8988T (cell line): ENCODE data around the gene BNC2.
"Not testable (repeated sequence)": the region's sequence is repeated elsewhere in the genome, so short reads cannot be mapped to it uniquely, and the experiment has no call there.

Experiments
- DNase-seq: peaks from one replicate; pipeline ENCODE4 v3.0.0; 2011

The BNC2 gene

DNA sequence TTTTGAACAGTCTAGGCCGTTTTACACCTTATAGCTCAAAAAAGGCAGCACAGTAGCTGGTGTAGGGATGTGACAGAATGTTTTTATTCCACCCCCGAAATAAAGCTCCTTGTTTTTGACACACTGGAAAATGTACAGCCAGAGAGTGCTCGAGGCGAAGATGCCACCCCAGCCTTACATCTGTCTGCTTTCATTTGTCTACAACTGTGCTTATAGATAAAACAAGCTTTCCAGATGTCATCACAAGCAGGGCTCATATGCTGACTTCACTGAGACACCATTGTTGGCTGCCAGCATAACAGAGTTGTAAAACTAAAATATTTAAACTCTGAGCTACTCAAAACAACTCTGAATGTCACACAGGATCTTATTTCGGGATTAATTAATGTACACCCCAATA is 386.3 kb downstream of the BNC2 start:
- DNase-seq, result no peak

DNA sequence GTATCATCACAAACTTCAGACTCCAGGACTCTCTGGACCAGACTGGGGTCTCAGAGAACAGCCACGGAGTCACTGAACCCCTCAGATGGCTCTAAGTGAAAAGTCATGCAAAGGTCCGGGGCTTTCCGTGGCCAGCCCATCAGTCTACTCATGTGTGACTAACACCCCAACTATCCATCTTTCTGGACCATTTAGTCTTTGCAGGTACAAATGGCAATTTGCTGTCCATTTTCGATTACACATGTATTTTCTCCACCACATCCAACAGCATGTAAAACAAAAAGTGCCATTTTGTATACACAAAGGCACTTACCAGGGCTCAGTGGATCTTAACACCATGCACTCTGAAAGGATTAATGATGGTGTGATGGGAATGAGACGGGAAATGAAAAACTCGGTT is 387.7 kb downstream of the BNC2 start:
- DNase-seq, result no peak

DNA sequence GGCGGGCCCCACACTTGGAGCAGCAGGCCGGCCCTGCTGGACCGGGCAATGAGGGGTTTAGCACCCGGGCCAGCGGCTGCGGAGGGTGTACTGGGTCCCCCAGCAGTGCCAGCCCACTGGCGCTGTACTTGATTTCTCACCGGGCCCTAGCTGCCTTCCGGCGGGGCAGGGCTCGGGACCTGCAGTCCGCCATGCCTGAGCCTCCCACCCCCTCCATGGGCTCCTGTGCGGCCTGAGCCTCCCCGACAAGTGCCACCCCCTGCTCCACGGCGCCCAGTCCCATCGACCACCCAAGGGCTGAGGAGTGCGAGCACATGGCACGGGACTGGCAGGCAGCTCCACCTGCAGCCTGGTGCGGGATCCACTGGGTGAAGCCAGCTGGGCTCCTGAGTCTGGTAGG is 389.9 kb downstream of the BNC2 start:
- not testable (repeated sequence) for DNase-seq

DNA sequence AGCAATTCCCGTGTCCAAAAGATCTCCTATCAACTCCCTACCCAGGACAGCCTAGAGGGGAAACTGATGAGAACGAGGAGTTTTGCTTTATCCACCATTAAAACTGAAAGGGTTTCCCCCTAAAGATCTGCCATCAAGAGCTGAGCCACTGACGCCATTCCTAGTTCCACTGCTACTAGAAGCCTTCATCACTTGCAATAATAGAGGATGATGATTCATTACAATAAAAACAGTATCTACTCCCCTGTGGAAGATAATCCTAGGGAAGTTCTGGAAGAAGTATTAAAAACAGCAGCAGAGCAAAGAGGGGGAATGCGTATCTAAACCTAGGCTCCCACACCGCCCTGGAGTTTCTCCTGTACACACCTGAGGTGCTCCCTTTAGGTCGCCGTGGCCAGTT is 394.5 kb downstream of the BNC2 start:
- DNase-seq, result no peak

DNA sequence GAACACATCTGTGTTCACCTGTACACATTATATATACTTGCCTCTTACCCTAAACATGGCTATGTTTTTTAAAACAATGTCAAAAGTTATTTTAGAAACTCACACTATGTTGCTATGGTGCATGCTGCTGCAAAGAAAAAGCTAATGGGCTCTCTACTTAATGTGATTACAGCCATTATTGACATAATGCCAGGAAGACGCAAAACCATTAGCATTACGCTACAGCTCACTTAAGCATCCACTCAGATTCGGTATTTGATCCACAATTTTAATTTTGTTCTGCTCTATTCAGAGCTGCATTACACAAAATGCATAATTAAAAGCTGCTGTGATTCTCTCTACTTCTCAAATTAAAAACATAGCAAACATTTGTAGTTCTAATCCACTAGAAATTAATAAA is 395.2 kb downstream of the BNC2 start:
- DNase-seq, result no peak

DNA sequence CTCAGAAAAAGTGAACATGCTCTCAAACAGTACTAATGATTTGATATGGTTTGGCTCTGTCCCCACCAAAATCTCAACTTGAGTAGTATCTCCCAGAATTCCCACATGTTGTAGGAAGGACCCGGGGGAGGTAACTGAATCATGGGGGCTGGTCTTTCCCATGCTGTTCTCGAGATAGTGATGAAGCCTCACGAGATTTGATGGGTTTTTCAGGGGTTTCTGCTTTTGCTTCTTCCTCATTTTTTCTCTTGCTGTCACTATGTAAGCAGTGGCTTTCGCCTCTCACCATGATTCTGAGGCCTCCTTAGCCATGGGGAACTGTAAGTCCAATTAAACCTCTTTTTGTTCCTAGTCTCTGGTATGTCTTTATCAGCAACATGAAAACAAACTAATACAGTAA is 401.3 kb downstream of the BNC2 start:
- DNase-seq, result no peak

DNA sequence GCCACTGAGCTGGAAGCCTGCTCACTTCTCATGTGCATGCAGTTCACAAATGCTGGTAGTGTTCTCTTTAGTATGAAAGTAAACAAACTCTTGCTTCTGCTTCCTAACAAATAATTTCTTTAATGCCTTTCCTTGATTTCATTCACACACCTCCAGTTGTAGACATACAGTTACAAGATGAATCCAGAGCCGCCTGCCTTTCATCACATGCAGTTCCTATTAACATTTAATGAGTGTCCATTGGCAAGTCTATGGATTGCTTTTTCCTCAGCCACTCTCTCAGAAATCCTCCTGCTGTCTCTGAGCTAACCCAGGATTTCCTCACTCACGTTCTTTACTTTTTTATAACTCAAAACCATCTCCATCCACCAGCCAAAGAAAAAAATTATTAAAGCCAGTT is 408.6 kb downstream of the BNC2 start:
- DNase-seq, result no peak

DNA sequence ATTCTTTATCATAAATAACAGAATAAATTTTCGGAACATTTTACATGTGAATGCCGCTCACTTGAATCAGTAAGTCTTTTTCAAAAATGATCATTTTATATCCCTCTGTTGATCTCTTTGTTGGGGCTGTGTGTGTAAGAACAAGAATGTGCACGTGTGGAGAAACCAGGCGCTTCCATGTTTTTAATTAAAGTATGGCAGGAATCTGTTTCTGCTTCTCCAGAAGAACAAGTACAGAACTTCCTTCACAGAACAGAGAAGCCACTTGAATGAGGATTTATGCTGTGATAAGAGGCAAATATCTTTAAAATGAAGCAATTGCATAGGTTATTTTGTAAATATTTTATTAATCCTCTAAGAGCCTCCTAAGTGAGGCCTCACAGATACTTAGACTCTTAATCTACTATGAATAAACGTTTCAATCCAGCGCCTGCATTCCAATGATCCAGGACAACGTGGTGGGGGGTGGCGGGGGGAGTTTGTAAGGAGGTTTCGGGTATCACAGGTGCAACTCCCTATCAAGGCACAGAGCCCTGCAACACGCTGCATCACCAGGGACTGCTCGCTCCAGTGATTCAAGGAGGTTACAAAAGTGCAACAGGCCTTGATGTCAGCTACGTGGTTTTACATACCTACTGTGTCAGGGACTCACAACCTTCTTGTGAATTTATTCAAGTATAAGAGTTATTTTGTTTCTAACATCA is 409.2 kb downstream of the BNC2 start:
- DNase-seq, result no peak

DNA sequence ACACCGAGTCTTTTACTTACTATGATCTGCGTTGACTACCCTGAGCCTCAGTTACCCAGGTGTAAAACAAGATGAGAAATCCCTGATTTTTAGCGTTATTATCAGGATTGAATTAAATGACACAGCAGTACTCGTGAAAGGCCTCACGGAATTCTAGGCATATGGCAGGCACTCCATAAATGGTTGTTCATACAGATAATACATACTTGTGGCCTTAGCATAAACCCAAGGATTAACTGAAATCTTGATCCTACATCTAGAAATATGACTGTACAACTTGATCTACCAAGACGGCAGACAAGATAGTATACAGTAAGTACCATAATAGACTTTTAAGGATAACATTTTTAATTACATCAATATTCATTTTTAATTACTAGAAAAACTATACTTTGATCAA is 409.8 kb downstream of the BNC2 start:
- DNase-seq, result no peak

DNA sequence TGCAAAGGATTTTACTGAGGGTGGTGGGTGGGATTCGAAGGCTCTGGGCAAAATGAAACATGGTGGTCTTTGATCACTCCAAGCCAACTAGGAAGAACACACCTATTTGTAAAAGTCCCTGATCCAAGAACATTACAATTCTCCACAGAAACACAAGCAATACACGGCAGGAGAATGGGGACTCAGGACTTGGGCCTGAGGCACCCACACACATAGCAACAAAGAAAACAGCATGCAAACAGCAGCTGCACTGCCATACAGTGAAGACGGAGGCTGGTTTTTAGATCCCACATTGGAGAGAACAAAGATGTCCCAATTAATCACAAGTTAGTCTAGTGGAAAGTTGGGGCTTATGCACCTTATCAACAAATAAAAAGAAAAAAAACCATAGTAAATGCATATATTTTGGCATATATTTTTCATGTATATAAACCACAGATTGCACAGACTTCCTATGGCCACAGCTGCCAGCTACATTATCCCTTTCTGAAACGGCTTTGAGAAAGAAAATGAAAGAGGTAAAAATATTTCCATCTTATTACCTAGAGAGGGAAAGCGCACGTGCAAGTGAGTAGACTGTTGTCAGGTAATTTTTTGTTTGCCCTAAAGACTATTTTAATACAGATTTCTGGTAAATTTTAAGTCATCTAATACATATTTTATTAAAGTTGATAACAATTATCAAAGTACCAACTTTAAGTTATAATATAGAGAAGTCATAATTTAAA is 410.9 kb downstream of the BNC2 start:
- no peak for DNase-seq

DNA sequence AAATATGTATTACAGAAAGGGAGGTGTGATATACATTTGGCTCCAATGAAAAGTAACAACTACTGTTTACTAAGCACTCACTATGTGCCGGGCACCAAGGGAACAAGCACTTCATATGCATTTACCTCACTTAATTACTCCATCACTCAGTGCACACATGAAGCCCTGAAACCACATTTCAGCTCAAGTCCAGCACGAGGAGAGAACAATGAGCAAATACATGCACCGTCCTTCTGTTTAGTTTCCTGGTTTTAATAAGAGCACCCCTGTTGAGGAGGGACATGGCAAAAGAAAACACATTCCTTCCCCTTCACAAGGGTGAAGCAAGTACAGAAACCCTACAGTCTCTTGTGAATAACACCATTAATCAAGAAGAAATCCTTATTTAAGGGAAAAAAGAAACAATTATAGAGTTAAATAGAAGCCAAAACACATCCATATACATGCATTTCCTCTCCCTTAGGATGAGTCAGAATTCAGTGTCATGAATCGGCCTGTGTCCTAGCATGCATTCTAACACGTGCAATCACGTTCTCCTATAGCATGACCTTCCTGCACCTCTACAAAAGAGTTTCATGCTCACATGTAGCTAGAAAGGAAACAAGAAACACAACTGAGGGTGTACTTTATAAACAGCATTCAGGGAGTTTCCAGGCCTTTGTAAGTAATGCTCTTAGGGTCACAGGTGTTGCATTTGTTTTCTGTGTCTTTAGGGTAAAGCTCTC is 411.6 kb downstream of the BNC2 start:
- DNase-seq, result no peak

DNA sequence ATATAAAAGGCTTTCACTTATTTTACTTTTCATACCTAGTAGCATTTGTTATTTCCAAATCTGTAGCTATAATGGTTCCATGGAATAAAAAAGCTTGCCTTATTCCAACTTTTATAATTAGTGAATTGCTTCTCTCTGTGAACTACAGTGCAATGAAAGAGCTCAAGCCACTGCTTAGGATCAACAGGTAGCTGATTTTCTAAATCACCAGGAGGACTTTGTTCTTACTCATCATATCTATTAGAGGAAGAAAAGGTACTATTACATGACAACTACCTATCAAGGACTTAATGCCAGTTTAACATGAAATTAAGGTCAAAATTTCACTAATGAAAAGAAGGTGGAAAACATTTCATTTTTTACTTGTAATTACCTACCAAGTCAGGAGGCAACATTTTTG is 414.6 kb downstream of the BNC2 start:
- DNase-seq, result no peak

DNA sequence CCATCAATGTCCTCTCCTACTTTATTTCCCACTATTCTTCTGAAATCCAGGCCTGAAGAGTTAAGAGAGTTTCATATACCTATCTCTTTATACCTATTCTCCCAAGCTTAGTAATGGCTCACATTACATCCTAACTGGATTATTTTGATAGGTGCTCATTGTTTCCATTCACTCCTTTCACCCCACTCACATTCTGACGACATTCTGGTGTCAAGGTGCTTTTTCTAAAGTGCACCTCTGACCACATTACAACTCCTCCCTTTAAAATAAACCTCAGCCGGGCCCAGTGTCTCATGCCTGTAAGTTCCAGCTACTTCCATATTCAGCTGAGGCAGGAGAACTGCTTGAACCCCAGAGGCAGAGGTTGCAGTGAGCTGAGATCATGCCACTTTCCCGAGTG is 417.1 kb downstream of the BNC2 start:
- DNase-seq, result no peak

DNA sequence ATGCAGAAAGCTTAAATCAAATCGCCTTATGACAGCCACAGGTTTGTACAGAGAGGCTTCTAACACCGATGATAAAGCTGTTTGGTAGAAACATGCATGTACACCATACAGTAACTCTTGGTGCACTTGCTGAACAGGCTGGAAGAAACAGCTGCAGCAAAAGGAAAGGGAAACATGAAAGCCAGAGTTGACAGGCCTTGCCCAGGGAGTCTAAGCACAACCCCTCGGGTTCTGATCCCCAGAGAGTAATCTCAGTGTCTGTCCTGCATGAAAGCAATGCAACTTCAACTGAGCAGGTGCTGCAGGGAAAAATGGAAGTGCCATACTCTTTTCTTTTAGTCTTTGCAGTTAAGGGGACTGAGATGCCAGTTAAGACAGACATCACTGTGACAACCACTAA is 419.9 kb downstream of the BNC2 start:
- no peak for DNase-seq

DNA sequence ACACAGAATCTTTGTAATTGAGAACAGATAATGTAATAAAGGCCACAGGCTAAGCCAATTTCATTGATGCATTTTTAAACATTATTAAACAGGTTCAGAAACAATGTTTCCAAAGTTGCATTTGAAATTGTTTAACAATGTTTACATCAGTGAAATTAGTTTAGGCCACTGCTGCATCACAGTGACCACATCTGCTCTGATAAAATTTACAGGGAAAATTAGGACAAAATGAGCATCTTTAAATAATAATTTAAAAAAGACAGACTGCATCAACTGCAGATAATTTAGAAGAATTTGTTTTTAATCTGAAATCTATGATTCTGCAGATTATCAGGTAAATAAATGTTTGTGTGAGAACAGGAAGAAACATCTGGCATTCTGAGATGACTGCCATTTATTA is 420.4 kb downstream of the BNC2 start:
- DNase-seq, result no peak

DNA sequence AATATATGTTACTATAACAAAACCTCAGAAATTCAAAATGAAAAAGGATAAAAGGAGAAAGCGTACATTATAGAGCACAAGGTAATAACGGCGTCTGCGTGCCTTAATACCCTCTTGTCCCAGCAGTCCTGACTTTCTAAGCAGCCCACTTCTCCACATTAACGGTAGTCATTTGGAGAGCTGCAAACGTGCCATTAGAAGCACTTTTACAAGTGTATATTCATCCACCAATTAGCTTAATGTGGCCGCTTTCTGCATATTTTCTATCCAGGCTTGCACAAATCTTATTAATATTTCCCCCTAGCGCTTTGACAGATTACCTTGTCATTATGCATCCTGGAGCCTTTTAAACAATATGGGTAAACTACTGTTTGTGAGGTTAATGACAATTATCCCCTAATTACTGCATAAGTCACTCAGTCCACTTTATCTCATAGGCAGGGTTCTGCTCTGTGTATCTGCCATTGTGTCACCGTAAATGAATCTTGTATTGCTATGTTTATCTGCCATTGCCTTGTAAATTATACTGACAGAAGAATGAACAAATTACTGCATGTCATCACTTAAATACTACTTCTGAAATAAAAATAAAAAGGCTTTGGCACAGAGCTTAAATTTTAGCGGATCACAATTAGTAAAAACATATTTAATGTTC is 421.3 kb downstream of the BNC2 start:
- DNase-seq, result no peak

DNA sequence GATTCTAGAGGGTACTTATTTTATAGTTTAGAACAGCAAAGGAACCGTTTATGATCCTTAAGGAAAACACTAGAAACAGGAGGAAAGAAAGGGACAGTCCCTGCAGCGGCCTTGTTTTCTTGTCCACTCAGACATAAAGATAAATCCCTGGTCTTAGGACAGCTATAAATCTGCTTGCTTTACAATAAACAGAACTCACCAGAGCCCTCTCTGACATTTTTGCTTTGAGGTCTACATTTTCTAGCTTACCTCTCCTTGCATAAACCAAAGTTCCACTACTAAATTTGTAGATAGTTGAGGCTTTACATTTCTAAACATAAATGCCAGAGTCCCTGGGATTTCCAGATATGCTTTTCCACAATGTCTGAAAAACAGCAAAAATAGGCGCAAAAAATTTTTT is 422.5 kb downstream of the BNC2 start:
- DNase-seq, result no peak

DNA sequence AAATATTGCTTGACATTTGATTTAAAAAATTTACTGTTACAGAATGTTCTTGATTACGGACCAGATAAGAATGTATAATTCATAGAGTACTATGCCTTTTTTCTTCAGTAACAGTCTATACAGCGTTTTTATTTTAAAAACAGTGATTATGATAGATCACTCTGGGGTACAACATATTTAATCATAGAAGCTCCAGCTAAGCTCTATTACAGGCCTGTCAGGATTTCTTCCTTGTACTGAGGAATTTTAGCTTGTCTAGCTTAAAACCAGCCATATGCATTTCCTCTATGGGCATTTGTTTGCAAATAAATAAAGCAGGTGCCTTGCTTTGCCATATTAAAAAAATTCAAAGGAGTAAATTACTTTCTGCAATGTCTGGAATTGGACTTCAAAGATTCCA is 423.8 kb downstream of the BNC2 start:
- no peak for DNase-seq

DNA sequence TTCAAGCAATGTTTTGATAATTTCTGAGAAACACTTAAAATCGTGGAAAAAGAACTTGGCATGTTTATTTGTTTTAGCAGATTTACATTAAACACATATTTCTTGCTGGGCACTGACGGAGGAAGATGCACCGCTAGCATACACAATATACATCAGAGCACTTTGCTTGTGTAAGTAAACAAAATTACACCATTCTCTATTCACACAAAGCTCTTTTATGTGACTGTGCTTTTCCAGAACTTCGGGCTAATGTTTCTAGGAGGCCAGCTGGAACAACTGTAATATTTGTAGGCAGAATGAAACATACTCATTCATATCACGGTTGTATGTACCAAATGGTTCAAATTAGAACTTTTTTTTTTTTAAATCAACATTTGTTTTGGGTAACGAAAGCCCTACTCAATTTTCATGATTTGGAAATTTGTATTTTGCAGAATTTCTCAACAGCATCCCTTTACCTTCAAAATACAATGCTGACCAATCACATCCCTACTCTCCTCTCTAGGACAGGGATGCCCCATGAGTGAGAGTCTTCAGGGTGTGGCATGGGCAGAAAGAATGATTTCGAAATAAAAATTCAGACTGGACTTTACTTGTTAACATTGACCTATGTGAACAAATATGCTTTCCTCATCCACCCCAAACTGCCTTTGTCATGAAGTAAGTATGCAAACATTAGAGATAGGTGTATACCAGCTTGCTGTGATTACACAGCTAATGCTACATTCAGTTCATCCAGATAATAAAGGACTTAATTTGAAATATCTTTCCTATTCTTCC is 425.1 kb downstream of the BNC2 start:
- DNase-seq, result no peak

DNA sequence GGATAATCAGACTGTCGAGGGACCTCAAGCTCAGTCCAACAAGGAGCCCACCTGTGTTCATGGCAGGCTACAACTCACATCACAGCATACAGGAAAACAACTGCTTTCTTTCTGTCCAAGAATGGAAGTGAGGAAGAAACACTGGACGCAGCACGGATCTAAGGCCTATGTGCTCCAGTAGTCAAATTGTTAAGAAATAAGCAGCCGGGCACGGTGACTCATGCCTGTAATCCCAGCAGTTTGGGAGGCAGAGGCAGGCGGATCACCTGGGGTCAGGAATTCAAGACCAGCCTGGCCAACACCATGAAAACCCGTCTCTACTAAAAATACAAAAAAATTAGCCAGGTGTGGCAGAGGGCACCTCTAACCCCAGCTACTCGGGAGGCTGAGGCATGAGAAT is 427.8 kb downstream of the BNC2 start:
- DNase-seq, result no peak

DNA sequence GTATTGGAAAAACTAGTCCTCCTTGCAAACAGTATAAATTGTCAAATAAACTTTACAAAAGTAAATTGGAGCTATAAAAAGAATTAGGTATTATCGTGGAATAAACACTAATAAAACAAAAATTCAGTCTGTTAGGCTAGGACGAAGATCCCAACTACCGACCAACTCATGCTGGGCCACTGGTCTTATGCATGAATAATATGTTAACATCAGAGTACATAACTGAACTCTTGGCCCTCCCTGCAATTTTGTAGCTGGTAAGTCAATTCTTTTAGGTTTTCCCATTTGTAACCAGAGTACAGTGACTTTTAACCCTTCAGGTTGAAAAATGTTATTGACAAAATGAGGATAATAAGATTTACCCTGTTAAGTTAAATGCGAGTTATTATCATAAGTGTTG is 428.7 kb downstream of the BNC2 start:
- DNase-seq, result no peak

DNA sequence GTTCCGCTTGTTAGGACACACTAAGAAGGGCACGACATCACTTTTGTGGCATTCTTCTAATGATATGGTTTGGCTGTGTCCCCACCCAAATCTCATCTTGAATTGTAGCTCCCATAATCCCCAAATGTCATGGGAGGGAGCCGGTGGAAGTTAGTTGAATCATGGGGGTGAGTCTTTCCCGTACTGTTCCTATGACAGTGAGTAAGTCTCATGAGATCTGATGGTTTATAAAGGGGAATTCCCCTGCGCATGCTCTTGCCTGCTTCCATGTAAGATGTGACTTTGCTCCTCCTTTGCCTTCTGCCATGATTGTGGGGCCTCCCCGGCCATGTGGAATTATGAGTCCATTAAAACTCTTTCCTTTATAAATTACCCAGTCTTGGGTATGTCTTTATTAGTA is 431.6 kb downstream of the BNC2 start:
- DNase-seq, result not testable (repeated sequence)

DNA sequence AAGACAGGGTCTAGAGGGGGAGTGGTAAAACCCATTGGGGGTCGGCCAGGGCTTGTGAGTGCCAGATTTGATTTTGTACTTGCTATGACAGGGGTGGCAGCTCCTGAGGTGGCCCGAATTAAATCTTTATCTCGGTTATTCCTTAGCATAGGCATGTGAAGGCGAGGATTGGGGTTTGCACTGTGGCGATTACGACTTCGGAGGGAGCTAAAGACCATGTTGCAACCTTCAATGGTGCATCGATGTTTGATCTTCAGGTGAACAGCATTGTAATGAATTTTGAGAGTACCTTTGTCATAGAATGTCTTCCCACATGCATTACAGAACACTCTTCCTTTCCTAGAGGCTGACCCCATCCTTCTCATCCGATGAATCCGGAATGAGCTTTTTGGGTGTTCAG is 433.9 kb downstream of the BNC2 start:
- DNase-seq, result no peak
